Measurements from ENCODE around the gene CACNB2.

GRCh38 chr10:18325410-18325809 lies 185.2 kb downstream of the CACNB2 start:
- TF ChIP-seq EP300 (IDR thresholded peaks at IDR 0.05) (no peak), CTCF (IDR thresholded peaks at IDR 0.05) (no peak)

All from tibial nerve (tissue), 4 donors.